Measurements from ENCODE around the gene STRIT1.

- TF ChIP-seq CTCF (IDR thresholded peaks at IDR 0.05; ENCODE audit: low read depth, low read length) (no peak), POLR2A (IDR thresholded peaks at IDR 0.05; ENCODE audit: extremely low read depth, insufficient read length) (no peak)
Measured at GRCh38 chr3:155254445-155254844, 39.0 kb downstream of the STRIT1 start.

All from NB4 (cell line).